NCI-H774 (cell line): ENCODE measurements around the gene MADCAM1.

Experiments used
- DNase-seq: peaks from one replicate; lab custom pipeline; 2025; lab: John Stamatoyannopoulos, UW

Gene MADCAM1

DNA sequence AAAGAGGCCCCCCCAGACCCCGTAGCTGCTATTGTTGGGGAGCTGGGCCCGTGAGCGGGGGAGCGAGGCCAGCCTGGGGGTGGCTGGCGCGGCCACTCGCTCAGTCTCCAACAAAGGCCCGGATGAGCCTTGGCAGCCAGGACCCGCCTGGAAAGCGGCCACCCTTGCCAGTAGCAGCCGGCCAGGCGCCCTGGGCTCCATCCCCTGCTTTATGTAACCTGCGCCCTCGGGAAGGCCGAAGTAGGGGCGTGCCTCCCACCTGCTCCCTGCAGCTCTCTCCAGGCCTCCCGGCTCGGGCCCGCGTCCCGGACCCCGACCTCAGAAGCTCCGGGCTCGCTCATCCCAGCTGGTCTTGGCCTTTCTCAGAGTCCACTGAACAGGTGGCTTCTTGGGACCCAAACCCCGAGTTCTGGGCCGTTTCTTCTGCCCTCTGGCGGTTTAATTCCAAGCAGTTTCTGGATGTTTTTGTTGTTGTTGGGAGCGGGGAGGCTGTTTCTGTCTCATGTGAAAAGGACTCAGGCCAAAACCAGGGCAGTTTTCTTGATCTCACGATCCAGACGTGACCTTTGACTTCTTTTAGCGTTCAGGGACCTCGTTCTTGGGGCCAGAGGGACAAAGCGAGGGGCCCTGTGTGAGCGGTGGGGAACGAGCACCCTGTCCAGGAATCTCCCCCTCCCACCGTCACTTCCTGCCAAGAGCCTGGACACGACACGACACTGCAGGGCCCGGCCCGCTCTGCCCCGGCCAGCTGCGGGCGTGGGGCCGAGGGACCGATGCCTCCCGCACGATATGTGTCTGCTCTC lies 36.5 kb downstream of the MADCAM1 start:
- DNase-seq: no peak

DNA sequence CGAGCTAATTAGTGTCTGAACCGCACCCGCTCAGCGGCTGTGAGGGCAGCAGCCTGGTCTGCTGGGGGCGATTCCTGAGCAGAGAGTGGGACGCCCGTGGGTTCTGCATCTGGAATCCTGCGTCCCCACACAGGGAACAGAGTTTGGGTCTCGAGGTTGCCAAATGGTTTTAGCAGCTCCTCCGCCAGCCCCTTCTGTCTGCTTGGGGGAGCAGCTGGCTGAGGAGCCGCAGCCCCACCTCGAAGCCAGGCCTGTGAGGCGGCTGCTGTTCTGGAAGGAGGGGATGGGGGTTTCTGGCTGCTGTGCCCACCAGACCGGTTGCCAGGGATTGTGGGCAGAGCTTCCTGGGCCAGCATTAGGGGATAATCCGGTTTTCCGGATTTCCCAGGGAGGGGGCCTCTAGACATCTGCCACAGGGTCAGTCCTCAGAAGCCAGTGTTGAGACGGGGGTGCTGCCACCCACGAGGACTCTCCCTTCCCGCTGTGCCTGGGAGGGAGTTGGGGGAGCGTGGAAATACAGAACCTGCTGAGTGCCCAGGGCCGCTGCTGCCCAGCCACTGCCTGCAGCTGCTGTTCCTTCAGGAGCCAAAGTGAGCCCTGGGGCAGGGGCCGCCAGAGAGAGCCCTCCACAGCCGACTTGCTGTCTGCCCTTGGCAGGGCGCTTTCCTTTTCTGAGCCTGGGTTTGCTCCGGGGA lies 37.2 kb downstream of the MADCAM1 start:
- no peak for DNase-seq

DNA sequence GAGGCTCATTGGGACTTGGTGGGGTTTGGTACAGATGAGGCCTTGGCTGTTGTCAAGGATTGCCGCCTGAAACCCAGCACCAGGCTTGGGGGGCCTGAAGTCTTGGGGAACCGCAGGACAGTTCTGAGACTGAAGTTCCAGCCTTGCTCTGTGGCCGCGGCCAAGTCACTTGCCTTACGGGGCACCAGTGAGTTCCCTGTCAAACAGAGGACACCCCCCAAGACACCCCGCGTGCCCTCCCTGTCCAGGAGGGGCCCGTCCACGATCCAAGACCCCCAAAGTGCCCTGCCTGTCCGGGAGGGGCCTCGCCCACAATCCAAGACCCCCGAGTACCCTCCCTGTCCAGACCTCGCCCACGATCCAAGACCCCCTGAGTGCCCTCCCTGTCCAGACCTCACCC lies 37.8 kb downstream of the MADCAM1 start:
- DNase-seq: no peak

DNA sequence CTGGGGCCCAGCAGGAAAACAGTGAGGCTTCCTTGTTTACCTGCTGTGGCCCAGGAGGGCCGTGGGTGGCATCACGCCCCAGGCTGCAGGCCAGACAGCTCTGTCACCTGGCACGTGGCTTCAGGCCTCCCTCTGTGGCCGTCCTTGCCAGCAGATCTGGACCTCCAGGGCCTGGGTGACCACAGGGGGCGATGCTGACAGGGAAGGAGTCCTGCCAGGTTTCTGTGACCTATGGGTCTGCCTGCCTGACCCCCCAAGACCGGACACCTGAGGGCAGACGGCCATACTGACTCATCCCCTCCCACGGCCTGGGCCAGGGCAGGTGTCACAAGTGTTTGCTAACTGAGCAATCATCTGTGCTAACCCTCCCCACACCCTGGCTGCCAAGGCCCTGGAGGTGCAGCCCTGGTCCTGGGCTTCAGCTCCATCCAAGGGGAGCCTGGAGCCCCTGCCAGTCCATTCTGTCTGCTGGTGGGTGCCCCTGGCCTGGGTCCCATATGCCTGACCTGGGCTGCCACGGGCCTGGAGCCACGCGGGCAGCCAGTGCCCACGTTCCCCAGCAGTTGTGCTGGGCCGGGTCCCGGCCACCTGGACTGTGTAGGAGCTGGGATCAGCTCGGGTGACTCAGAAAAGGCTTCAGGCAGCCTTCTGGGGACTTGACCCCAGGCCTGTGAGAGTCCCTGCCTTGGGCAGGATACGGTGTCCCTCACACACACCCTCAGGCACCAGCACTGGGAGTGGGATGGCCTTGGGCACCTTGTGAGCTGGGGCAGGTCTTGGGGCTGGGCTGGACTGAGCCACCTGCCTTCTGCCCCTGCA lies 38.9 kb downstream of the MADCAM1 start:
- no peak for DNase-seq

DNA sequence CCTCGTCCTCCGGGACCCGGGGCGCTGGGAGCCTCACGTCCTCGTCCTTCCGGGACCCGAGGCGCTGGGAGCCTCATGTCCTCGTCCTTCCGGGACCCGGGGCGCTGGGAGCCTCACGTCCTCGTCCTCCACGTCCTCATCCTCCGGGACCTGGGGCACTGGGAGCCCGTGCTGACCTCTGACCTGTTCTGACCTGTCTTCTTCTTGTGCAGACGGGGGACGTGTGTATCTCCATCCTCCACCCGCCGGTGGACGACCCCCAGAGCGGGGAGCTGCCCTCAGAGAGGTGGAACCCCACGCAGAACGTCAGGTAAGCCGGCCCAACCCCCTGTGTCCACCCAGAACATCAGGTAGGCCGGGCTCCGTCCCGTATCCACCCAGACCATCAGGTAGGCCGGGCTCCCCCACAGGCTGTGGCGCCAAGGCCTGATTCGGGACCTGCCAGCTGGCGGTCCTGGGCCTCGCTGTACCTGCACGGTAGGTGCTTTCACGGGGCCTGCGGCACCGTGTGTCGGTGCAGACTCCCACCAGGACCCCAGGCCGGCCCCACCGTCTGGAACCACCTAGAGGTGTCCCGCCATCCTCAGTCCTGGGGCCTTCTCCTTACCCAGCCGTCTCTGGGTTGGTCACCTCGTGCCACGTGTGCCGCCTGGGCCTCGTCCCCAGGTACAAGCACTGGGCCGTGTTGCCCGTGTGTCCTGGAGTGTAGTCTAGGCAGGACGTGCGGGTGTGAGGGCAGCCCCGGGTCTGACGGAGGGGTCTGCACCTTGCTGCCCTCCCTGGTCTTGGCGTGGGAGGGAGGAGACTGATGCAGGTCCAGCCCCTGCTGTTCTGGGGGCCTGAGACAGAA lies 40.0 kb downstream of the MADCAM1 start:
- DNase-seq: no peak

DNA sequence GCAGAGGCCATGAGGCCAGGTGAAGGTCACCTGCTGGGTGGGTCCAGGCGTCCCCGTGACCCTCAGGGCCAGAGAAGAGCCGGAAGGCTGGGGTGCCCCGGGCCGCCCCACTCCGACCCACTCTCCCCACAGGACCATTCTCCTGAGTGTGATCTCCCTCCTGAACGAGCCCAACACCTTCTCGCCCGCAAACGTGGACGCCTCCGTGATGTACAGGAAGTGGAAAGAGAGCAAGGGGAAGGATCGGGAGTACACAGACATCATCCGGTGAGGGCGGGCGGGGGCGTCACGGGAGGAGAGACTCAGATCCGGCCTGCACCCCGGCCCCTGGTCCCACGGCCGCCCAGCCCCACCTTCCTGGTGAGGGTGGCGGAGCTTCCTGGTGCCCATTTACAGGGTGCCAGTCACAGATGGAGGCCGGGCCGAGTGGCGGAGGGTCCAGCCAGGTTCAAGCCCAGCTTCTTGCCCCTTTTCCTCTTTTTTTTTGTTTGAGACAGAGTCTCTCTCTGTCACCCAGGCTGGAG lies 40.7 kb downstream of the MADCAM1 start:
- DNase-seq: no peak

DNA sequence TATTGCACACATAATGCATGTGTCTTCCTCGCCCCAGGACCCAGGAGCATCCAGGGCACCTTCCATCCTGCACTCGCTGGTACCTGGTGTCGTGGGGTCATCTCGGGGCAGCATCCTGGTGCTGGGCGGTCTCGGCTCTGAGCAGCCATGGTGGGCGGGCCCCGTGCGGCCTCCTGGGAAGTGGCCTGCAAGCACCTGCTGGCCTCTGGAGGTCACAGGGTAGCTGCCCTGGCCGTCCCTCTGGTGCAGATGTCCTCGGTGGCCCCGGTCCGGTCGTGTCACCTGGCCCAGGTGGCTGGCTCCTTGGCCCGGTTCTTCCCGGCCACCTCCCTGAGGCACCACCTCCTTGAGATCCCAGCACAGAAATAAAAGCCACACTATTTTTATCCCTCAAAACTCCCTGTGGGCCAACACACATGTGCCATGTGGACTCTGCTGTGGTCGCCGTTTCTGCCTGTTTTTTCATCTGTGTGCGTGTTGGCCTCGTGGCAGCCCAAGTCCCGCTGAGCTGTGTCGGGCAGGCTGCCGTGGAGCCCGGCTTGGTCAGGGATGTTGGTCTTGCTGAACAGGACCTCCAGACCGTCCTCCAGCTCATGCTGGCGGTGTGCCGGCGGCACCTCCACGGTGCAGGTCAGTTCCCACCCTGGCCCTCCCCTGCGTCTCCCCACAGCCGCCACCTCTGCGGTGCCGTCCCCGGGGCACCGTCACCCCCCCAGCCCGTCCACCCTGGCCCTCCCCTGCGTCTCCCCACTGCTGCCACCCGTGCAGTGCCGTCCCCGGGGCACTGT lies 42.5 kb downstream of the MADCAM1 start:
- no peak for DNase-seq

DNA sequence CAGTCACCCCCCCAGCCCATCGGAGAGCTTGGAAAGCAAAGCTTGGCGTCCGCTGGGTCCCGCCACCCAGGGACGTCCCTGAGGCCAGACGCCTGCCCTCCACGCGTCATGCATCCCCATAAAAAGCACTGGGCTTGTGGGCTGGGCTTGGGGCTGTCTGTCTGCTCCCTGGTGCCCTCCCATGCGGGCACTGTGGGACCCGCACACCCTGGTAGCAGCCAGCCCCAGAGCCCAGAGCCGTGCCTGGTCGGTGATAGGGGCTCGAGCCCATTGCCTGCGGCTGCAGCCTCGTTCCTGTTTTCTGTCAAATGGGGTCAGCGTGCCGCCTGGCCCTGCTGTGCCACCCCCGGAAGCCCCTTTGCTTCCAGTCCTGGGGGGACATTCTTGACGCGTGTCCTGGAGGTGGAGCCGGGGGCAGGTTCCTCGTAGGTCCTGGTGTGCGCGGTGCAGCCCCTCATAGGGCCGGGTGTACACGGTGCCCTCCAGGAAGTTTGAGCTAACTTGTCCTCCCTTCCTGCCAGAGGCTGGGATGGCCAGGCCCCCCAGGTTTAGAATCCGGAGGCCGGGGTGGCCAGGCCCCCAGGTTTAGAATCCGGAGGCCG lies 43.2 kb downstream of the MADCAM1 start:
- DNase-seq: no peak

DNA sequence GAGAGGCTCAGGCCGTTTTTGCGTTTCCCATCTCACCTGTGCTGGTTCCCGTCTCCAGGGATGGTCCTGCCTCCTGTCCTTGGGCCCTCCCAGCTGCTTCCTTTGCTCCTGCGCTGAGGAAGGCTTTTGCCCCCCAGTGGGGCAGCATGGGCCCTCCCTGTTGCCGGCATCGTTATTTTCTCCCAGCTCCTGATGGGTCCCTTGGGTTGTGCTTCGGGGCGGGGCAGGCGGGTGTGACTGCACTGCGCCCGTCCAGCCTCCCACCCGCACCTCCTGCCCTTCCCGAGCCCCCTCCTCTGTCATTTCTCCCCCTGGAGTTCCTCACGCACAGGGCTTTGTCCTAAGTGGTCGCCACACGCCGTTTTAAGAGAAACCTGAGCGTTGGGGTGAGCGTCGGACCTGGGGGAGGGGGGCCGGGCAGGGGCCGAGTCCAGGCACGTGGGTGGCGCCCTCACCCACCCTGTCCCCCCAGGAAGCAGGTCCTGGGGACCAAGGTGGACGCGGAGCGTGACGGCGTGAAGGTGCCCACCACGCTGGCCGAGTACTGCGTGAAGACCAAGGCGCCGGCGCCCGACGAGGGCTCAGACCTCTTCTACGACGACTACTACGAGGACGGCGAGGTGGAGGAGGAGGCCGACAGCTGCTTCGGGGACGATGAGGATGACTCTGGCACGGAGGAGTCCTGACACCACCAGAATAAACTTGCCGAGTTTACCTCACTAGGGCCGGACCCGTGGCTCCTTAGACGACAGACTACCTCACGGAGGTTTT lies 44.8 kb downstream of the MADCAM1 start:
- DNase-seq: no peak

DNA sequence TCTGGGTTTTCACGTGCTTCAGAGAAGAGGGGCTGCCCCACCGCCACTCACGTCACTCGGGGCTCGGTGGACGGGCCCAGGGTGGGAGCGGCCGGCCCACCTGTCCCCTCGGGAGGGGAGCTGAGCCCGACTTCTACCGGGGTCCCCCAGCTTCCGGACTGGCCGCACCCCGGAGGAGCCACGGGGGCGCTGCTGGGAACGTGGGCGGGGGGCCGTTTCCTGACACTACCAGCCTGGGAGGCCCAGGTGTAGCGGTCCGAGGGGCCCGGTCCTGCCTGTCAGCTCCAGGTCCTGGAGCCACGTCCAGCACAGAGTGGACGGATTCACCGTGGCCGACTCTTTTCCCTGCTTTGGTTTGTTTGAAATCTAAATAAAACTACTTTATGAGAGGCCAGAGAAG lies 45.4 kb downstream of the MADCAM1 start:
- no peak for DNase-seq

DNA sequence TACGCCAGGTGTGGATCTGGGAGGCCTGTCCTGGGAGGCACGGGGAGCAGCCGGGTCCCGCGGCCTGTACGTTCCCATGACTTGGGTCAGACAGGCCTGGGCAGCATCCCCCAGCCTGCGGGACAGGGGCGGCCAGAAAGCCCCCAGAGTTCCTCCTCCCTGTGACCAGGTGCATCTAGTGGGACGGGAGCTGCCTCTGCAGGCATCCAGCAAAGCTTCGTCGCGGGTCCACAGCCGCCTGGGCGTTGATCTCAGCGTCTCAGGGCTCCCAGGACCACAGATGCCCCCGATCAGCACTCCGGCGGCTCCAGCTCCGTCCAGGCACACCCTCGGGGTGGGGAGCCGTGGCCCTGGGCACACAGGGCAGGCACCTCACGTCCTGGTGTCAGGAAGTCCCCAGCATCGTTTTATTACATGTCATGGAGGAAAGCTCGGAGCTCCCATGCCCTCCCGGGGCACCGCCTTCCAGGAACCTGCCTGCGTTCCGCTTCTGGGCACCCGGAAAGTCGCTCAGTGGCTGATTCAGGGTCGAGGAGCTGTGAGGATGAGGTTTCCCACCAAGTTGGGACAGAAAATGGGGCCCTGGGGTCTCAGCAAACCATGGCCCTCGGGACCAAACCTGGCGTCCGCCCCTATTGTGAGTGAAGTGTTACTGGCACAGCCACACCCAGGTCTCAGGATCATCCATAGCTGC lies 46.0 kb downstream of the MADCAM1 start:
- DNase-seq: no peak

DNA sequence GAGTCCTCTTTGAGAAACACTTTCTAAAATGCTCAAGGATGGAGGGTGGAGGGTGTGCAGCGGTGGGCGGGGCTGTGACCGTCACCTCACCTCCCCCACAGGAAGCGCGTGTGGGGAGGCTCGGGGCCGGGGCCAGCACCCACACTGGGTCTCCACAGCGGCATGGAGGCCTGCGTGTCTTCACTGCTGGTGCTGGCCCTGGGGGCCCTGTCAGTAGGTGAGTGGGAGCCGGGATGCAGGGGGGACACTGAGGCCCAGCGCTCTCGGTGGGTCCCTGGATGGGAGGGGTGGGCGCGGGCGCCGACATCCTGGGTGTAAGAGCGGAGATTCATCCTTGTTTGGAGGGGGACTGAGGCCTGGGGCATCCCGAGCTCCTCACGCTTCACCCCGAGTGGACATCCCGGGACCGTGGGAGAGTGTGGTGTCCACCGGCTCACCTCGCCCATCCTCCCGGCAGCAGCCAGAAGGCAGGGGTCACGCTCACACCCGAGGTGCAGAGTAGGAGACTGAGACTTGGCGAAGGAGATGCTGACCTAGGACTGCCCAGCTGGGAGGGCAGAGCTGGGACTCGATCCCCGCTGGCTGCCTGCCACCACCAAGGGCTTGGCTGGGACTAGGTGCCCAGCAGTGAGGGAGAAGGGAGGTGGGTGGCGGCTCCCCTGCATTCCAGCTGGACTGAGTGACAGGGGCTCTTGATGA lies 47.8 kb downstream of the MADCAM1 start, which contains the start of gene GZMM:
GZMM (plus strand) TSS at position 144 of the 699 bp plus-strand sequence; CDS start at position 163, 19 bp downstream.
- DNase-seq: no peak

DNA sequence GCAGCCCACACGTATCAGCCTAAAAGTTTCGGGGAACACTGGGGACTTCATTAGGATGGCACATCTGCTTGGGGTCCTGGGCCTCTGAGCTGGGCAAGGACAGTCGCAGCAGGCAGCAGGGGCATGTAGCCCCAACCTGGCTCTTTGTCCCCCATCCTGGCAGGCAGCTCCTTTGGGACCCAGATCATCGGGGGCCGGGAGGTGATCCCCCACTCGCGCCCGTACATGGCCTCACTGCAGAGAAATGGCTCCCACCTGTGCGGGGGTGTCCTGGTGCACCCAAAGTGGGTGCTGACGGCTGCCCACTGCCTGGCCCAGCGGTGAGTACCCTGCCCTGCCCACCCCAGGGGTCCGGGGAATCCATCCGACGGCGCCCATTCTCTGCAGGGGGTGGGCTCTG lies 50.8 kb downstream of the MADCAM1 start:
- no peak for DNase-seq

DNA sequence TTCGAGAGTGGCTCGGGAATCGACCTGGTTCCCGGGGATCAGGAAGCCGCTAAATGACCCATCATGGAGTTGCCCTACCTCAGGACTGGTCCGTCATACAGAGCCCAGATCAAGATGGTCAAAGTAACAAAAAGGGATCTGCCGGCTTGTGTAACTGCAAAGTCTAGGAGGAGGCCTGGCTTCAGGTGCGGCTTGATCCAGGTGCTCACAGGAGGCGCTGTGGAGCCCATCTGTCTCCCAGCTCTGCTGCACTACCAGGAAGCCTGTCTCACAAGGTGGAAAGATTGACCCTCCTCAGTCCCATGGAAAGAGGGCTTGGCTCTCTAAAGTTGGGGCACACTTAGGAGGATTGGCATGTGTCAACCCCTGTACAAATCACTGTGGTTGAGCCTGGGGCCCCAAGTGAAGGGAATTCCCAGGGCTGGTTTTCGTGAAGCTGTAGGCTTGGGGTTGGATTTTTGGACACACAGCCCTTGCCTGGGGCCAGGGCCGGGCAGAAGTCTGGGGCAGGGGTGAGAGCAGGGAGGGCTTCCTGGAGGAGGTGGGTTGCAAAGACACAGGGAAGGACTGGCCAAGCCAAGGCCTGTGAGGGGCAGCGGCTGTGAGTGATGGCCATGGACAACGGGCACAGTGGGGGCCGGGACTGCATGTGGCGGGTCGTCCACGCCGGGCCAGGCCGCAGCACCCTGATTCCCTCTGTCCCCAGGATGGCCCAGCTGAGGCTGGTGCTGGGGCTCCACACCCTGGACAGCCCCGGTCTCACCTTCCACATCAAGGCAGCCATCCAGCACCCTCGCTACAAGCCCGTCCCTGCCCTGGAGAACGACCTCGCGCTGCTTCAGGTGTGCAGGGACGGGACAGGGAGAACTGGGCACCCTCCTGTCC lies 51.8 kb downstream of the MADCAM1 start:
- DNase-seq: no peak

DNA sequence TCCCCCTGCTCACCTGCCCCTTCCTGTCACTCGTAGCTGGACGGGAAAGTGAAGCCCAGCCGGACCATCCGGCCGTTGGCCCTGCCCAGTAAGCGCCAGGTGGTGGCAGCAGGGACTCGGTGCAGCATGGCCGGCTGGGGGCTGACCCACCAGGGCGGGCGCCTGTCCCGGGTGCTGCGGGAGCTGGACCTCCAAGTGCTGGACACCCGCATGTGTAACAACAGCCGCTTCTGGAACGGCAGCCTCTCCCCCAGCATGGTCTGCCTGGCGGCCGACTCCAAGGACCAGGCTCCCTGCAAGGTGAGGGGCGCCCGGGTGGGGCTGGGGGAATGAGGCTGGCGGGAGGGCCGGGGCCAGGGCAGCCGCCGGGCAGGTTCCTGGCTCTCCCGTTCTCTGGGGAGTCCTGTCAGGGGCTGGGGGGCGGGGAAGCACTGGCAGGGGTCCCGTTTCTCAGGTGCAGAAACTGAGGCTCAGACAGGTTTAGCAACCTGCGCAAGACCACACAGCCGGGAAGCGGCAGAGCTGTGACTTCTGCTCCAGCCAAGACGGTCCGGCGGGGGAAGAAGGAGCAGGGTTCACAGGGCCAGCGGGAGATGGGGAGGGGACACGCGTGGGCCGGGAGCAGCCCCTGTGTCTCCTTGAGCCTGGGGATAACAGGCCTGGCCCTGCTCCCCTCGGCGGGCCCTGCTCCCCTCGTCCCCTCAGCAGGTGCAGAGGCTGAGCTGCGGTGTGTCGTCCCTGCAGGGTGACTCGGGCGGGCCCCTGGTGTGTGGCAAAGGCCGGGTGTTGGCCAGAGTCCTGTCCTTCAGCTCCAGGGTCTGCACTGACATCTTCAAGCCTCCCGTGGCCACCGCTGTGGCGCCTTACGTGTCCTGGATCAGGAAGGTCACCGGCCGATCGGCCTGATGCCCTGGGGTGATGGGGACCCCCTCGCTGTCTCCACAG lies 52.9 kb downstream of the MADCAM1 start:
- no peak for DNase-seq

DNA sequence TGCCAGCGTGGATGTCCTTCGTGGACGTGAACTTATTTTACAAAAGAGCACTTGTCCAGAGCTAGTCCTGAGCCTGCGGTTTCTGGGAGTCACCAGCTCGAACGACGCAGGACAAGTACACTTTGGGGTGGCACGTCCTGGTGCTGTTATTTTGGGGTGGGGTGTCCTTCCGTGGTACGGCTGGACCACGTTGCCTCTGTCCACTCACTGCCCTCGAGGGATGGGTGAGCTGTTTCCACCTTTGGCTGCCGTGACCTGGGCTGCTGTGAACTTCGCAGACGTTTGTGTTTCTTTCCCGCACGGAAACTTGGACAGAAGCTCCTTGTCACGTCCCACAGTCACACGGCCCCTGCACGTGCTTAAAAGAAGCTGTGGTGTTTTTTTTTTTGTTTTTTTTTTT lies 58.5 kb downstream of the MADCAM1 start:
- no peak for DNase-seq
